Myocyte (in vitro differentiated cells): ENCODE results near the gene OR10D3. TPM values are rescaled to one million over a fixed set of nuclear protein-coding genes. Genes with fewer than 3 reads are reported as not detected.
"Not testable (repeated sequence)": the region's sequence is repeated elsewhere in the genome, so short reads cannot be mapped to it uniquely, and the experiment has no call there.

Experiments used
- DNase-seq: peaks from one replicate; pipeline ENCODE4 v3.0.0-alpha.2; 2012; ENCODE audit warnings: low read depth
- polyA plus RNA-seq: library from polyadenylated mRNA; unstranded; fragments of >200 nt; gene quantifications from one replicate; pipeline ENCODE4 v1.2.1, GENCODE V29; 2012; ENCODE audit warnings: missing spikeins
- total RNA-seq: library from RNA; depleted of rRNA; stranded (reverse); fragments of >200 nt; gene quantifications from 2 replicates; pipeline ENCODE4 v1.2.3, GENCODE V29; 2014

OR10D3 gene
- total RNA-seq: not detected in 2 replicates
- not detected for polyA plus RNA-seq

- no peak for DNase-seq
These were observed at the start of gene OR10D3 for GRCh38 chr11:124183068-124183467. Gene OR10D3 (plus strand): TSS chr11:124183345. CDS start chr11:124185270, 1,925 bp downstream.

- no peak for DNase-seq
These were observed 40.1 kb upstream of the OR10D3 start for GRCh38 chr11:124143034-124143433.

GRCh38 chr11:124147951-124148350 lies 35.2 kb upstream of the OR10D3 start:
- no peak for DNase-seq

GRCh38 chr11:124150684-124151083 lies 32.5 kb upstream of the OR10D3 start:
- no peak for DNase-seq

- peak; percentile 31 for DNase-seq
These were observed 30.3 kb upstream of the OR10D3 start for GRCh38 chr11:124152770-124153407.

- peak; percentile 72 for DNase-seq
These were observed 29.3 kb upstream of the OR10D3 start for GRCh38 chr11:124153821-124154220.

GRCh38 chr11:124159481-124159880 lies 23.7 kb upstream of the OR10D3 start:
- DNase-seq: no peak

- no peak for DNase-seq
These were observed 22.2 kb upstream of the OR10D3 start for GRCh38 chr11:124160986-124161385.

- no peak for DNase-seq
These were observed 15.3 kb upstream of the OR10D3 start for GRCh38 chr11:124167826-124168231.

- DNase-seq: no peak
These were observed 14.3 kb upstream of the OR10D3 start for GRCh38 chr11:124168796-124169195.

- DNase-seq: not testable (repeated sequence)
These were observed 12.8 kb upstream of the OR10D3 start for GRCh38 chr11:124170315-124170714.

- no peak for DNase-seq
These were observed 12.2 kb upstream of the OR10D3 start for GRCh38 chr11:124170801-124171586.

- peak; percentile 52 for DNase-seq
These were observed 11.0 kb upstream of the OR10D3 start for GRCh38 chr11:124172101-124172500.

GRCh38 chr11:124172599-124172998 lies 10.5 kb upstream of the OR10D3 start:
- no peak for DNase-seq

GRCh38 chr11:124174001-124174583 lies 9.1 kb upstream of the OR10D3 start:
- peak; percentile 66 for DNase-seq

GRCh38 chr11:124176925-124177715 lies 6.0 kb upstream of the OR10D3 start:
- DNase-seq: no peak

GRCh38 chr11:124179310-124179709 lies 3.8 kb upstream of the OR10D3 start:
- DNase-seq: no peak

GRCh38 chr11:124190298-124191139 lies 7.4 kb downstream of the OR10D3 start:
- DNase-seq: no peak

- DNase-seq: no peak
These were observed 10.3 kb downstream of the OR10D3 start for GRCh38 chr11:124193221-124194010.
